Endothelial cell of hepatic sinusoid (primary cell): ENCODE results near the gene IL20RB.

ENCODE experiments used
- in situ Hi-C: cut with HindIII; loops from 2 replicates; pipeline ENCODE4 v1.10.0; 2017; ENCODE audit warnings: low sequenced_read_pairs

IL20RB gene

GRCh38 chr3:137020888-137021287 is 63.1 kb downstream of the IL20RB start:
- in situ Hi-C loops: no loop called here

GRCh38 chr3:137024348-137024747 is 66.6 kb downstream of the IL20RB start:
- in situ Hi-C loops: no loop called here

- in situ Hi-C loops: no loop called here
Measured at GRCh38 chr3:137026701-137027100, 68.9 kb downstream of the IL20RB start.

GRCh38 chr3:137032465-137033120 is 74.8 kb downstream of the IL20RB start:
- in situ Hi-C loops: no loop called here

- in situ Hi-C loops: no loop called here
Measured at GRCh38 chr3:137035631-137036030, 77.8 kb downstream of the IL20RB start.

GRCh38 chr3:137039570-137039969 is 81.8 kb downstream of the IL20RB start:
- in situ Hi-C loops: no loop called here

- in situ Hi-C loops: no loop called here
Measured at GRCh38 chr3:137041251-137041650, 83.5 kb downstream of the IL20RB start.

- in situ Hi-C loops: no loop called here
Measured at GRCh38 chr3:137041686-137042085, 83.9 kb downstream of the IL20RB start.

GRCh38 chr3:137046747-137047146 is 89.0 kb downstream of the IL20RB start:
- in situ Hi-C loops: no loop called here

GRCh38 chr3:137047240-137047639 is 89.5 kb downstream of the IL20RB start:
- in situ Hi-C loops: no loop called here

GRCh38 chr3:137050281-137050680 is 92.5 kb downstream of the IL20RB start:
- in situ Hi-C loops: no loop called here

GRCh38 chr3:137052298-137052697 is 94.5 kb downstream of the IL20RB start:
- in situ Hi-C loops: no loop called here
